Epithelial cell of proximal tubule (primary cell): ENCODE measurements around the gene P3R3URF. TPM values are rescaled to one million over a fixed set of nuclear protein-coding genes. Genes with fewer than 3 reads are reported as not detected.

Source experiments
- DNase-seq: peaks from one replicate; pipeline ENCODE4 v3.0.0-alpha.2; 2011; ENCODE audit warnings: low read depth
- H3K4me3 ChIP-seq: 2 replicates; pipeline ENCODE4 v1.5.1; 2011; ENCODE audit warnings: low read depth, mild to moderate bottlenecking, low read length
- CTCF ChIP-seq: conservative IDR thresholded peaks from 2 replicates; pipeline ENCODE4 v1.5.1; 2012; ENCODE audit warnings: low read depth, mild to moderate bottlenecking, low read length
- total RNA-seq: library from RNA; depleted of rRNA; stranded (reverse); fragments of >200 nt; gene quantifications from 2 replicates; pipeline ENCODE4 v1.2.3, GENCODE V29; 2015

Gene P3R3URF
- total RNA-seq, 1 donor from 2014 or later: not detected

GRCh38 chr1:46204406-46204742 is 28.1 kb upstream of the P3R3URF start:
- no peak for DNase-seq
- H3K4me3 ChIP-seq: peak overlapping the region; percentile 81
- TF ChIP-seq CTCF: no peak

- DNase-seq: no peak
- TF ChIP-seq CTCF: no peak
- peak overlapping the region; percentile 81 for H3K4me3 ChIP-seq
Measured at GRCh38 chr1:46203738-46204405, 27.6 kb upstream of the P3R3URF start.

- H3K4me3 ChIP-seq: peak overlapping the region; percentile 93
- DNase-seq: no peak
- TF ChIP-seq CTCF: no peak
Measured at GRCh38 chr1:46199233-46199749, 23.0 kb upstream of the P3R3URF start.

GRCh38 chr1:46197964-46198811 is 21.9 kb upstream of the P3R3URF start, which contains the start of gene POMGNT1:
TSS of gene POMGNT1 (minus strand) at chr1:46198434. CDS start at chr1:46197821, 613 bp downstream.
- peak within 1 kb of the TSS; percentile 93 for H3K4me3 ChIP-seq
- no peak for DNase-seq
- peak; percentile 45 for TF ChIP-seq CTCF

GRCh38 chr1:46197560-46197963 is 21.3 kb upstream of the P3R3URF start:
- no peak for TF ChIP-seq CTCF
- peak overlapping the region; percentile 93 for H3K4me3 ChIP-seq
- no peak for DNase-seq

- DNase-seq: no peak
- no peak for TF ChIP-seq CTCF
- no peak overlapping the region for H3K4me3 ChIP-seq
Measured at GRCh38 chr1:46196609-46197008, 20.3 kb upstream of the P3R3URF start.
